K562 (cell line): ENCODE measurements around the gene MYCL. TPM values are rescaled to one million over a fixed set of nuclear protein-coding genes. Genes with fewer than 3 reads are reported as not detected.

Experiments used
- ARID3B ChIP-seq: fragments of 250-450 bp; sonication (Bioruptor Pico); IDR thresholded peaks from 2 replicates; pipeline ENCODE4 v1.4.0; 2020; ENCODE audit warnings: borderline replicate concordance
- FIP1L1 ChIP-seq: fragments of 200-400 bp; formaldehyde crosslinking; IDR thresholded peaks from 2 replicates; pipeline ENCODE4 v1.6.1; 2018; ENCODE audit warnings: mild to moderate bottlenecking, low read depth, low read length; ENCODE audit not compliant: poor library complexity, severe bottlenecking
- ILF3 ChIP-seq: fragments of 450-650 bp; IDR thresholded peaks from 2 replicates; pipeline ENCODE4 v1.6.1; 2018; ENCODE audit warnings: antibody characterized with exemption, mild to moderate bottlenecking, moderate library complexity, borderline replicate concordance
- KDM5B ChIP-seq: fragments of 200-600 bp; sonication (generic); IDR thresholded peaks from 2 replicates; pipeline ENCODE4 v1.6.1; 2012; ENCODE audit warnings: low read depth, mild to moderate bottlenecking, moderate library complexity, low read length, control low read depth, inconsistent platforms; ENCODE audit not compliant: insufficient replicate concordance
- KLF1 ChIP-seq: fragments of 450-650 bp; IDR thresholded peaks from 2 replicates; pipeline ENCODE4 v1.6.1; 2016; ENCODE audit warnings: missing genetic modification characterization, missing compliant biosample characterization
- MIER1 ChIP-seq: fragments of 450-650 bp; IDR thresholded peaks from 2 replicates; pipeline ENCODE4 v1.6.1; 2016; ENCODE audit warnings: antibody characterized with exemption, mild to moderate bottlenecking, low read depth
- PBX2 ChIP-seq, 2 experiments: IDR thresholded peaks in 1 of 2; conservative IDR thresholded peaks in 1 of 2; 2 replicates each; pipeline ENCODE4 v1.6.1; 2016; ENCODE audit warnings: low read depth in 2 of 2, mild to moderate bottlenecking in 1 of 2, missing compliant biosample characterization in 1 of 2, missing genetic modification characterization in 1 of 2, moderate library complexity in 1 of 2
- PHF21A ChIP-seq: fragments of 450-650 bp; IDR thresholded peaks from 2 replicates; pipeline ENCODE4 v1.6.1; 2017; ENCODE audit warnings: low read depth, borderline replicate concordance
- PREB ChIP-seq: sonication (generic); formaldehyde crosslinking; IDR thresholded peaks from 2 replicates; pipeline ENCODE4 v1.8.1; 2023; ENCODE audit warnings: mild to moderate bottlenecking, missing genetic modification reagents
- RBM17 ChIP-seq: fragments of 200-400 bp; formaldehyde crosslinking; IDR thresholded peaks from 2 replicates; pipeline ENCODE4 v1.6.1; 2017; ENCODE audit warnings: low read depth, mild to moderate bottlenecking, low read length, borderline replicate concordance
- ZBTB17 ChIP-seq: fragments of 450-650 bp; formaldehyde crosslinking; IDR thresholded peaks from 2 replicates; pipeline ENCODE4 v1.4.0; 2020; ENCODE audit warnings: mild to moderate bottlenecking
- ZBTB33 ChIP-seq: sonication (generic); formaldehyde crosslinking; IDR thresholded peaks from 2 replicates; pipeline ENCODE4 v1.8.1; 2023; ENCODE audit warnings: mild to moderate bottlenecking, missing genetic modification reagents
- ZBTB7A ChIP-seq: IDR thresholded peaks from 2 replicates; pipeline ENCODE4 v1.6.1; 2011; ENCODE audit warnings: low read depth, mild to moderate bottlenecking, low read length, moderate library complexity, borderline replicate concordance; ENCODE audit not compliant: control insufficient read depth
- ZFP91 ChIP-seq: sonication (generic); formaldehyde crosslinking; IDR thresholded peaks from 2 replicates; pipeline ENCODE4 v1.8.0; 2022; ENCODE audit warnings: mild to moderate bottlenecking, missing genetic modification reagents
- ZNF224 ChIP-seq: sonication (generic); formaldehyde crosslinking; IDR thresholded peaks from 2 replicates; pipeline ENCODE4 v1.8.0; 2022; ENCODE audit warnings: mild to moderate bottlenecking, missing genetic modification reagents
- ZNF695 ChIP-seq: fragments of 450-650 bp; formaldehyde crosslinking; IDR thresholded peaks from 2 replicates; pipeline ENCODE4 v1.4.0; 2020; ENCODE audit warnings: mild to moderate bottlenecking, moderate library complexity
- polyA plus RNA-seq, 8 experiments: library from polyadenylated mRNA; depleted of rRNA in 4 of 8; stranded (reverse) in 5 of 8; unstranded in 3 of 8; fragments of >200 nt; fragmentation: Nextera tagmentation in 2 of 8; fragmentation: Illumina TruSeq in 1 of 8; extraction: Ambion mirVana in 2 of 8; extraction: Trizol in 1 of 8; gene quantifications; 2 replicates each; pipeline versions ENCODE4 v1.2.1 to v1.2.3, GENCODE V29; 2011 to 2014; ENCODE audit warnings: inconsistent platforms in 1 of 8, missing spikeins in 1 of 8
- total RNA-seq, 7 experiments: library from RNA; depleted of rRNA in 6 of 7; stranded (reverse); fragments of >200 nt in 6 of 7; fragmentation: Illumina TruSeq in 2 of 7; extraction: Trizol in 2 of 7; gene quantifications; 2 replicates each; pipeline versions ENCODE4 v1.2.1 to v1.2.3, GENCODE V29; 2011 to 2021; ENCODE audit warnings: low replicate concordance in 1 of 7

Gene MYCL
- total and polyA plus RNA-seq, 9 of the 15 experiments (the other 6 are each of a cell fraction or from before 2014, with no cell fraction given), result 3.5 to 22.0 (median 12.8) TPM

- TF ChIP-seq KDM5B, result no peak
- no peak for TF ChIP-seq MIER1
- TF ChIP-seq ZFP91, result no peak
- TF ChIP-seq PBX2 (CRISPR knock-in tag; IDR thresholded peaks at IDR 0.05; ENCODE audit: low read depth), result peak; percentile 94
- peak; percentile 100 for TF ChIP-seq PBX2 (tag; conservative IDR thresholded peaks at IDR 0.05; ENCODE audit: low read depth)
- no peak for TF ChIP-seq ZNF695 (CRISPR knock-in tag)
- no peak for TF ChIP-seq KLF1 (tag)
- no peak for TF ChIP-seq ARID3B (CRISPR knock-in tag)
- no peak for TF ChIP-seq ZBTB33 (CRISPR knock-in tag)
- no peak for TF ChIP-seq FIP1L1
- TF ChIP-seq ZBTB7A, result no peak
- TF ChIP-seq ILF3, result no peak
- no peak for TF ChIP-seq PREB
- TF ChIP-seq PHF21A, result no peak
- no peak for TF ChIP-seq ZNF224 (CRISPR knock-in tag)
- no peak for TF ChIP-seq RBM17
- 0 out of 2 replicates have a peak, but pooled peaks have one; percentile 38 for TF ChIP-seq ZBTB17 (CRISPR knock-in tag)
Measured at GRCh38 chr1:39892601-39893595, 8.8 kb downstream of the MYCL start (continued).
